PFSK-1 (cell line): Measurements from ENCODE around the gene USP24.

ENCODE experiments used
- FOXP2 ChIP-seq: optimal IDR thresholded peaks from 2 replicates; pipeline ENCODE3; 2011; ENCODE audit warnings: borderline replicate concordance, control low read depth, inconsistent platforms; ENCODE audit not compliant: insufficient read depth; ENCODE audit errors: extremely low read length, extremely low read depth
- POLR2AphosphoS5 ChIP-seq: IDR thresholded peaks from 2 replicates; pipeline ENCODE4 v1.6.1; 2012; ENCODE audit warnings: low read depth, mild to moderate bottlenecking, control low read depth, low read length, moderate library complexity
- REST ChIP-seq, 2 experiments: IDR thresholded peaks; 2 replicates each; pipeline versions ENCODE4 v1.6.1 to v1.8.0; 2011 to 2012; ENCODE audit warnings: low read depth in 2 of 2, low read length in 2 of 2, control low read depth in 1 of 2, inconsistent platforms in 1 of 2, mild to moderate bottlenecking in 1 of 2, moderate library complexity in 1 of 2; ENCODE audit not compliant: insufficient read depth in 1 of 2
- SIN3A ChIP-seq: IDR thresholded peaks from 2 replicates; pipeline ENCODE4 v1.6.1; 2012; ENCODE audit warnings: mild to moderate bottlenecking, low read length, moderate library complexity, borderline replicate concordance; ENCODE audit not compliant: insufficient read depth
- TAF1 ChIP-seq: IDR thresholded peaks from 2 replicates; pipeline ENCODE4 v1.6.1; 2012; ENCODE audit warnings: low read length, control low read depth, borderline replicate concordance; ENCODE audit not compliant: insufficient read depth

USP24 gene

GRCh38 chr1:55051621-55052020 is 163.5 kb downstream of the USP24 start:
- no peak for TF ChIP-seq FOXP2
- TF ChIP-seq REST (IDR thresholded peaks at IDR 0.05; ENCODE audit: insufficient read depth in 1 of 2, low read depth in 2 of 2, low read length in 2 of 2), result no peak

- TF ChIP-seq SIN3A (no peak), TAF1 (no peak), POLR2AphosphoS5 (no peak), REST (IDR thresholded peaks at IDR 0.05; ENCODE audit: insufficient read depth in 1 of 2, low read depth in 2 of 2, low read length in 2 of 2) (no peak), FOXP2 (no peak)
Observed at GRCh38 chr1:55051169-55051568, 164.0 kb downstream of the USP24 start.

GRCh38 chr1:55050283-55050682 is 164.9 kb downstream of the USP24 start:
- TF ChIP-seq TAF1 (no peak), FOXP2 (no peak), POLR2AphosphoS5 (no peak), REST (IDR thresholded peaks at IDR 0.05; ENCODE audit: insufficient read depth in 1 of 2, low read depth in 2 of 2, low read length in 2 of 2) (no peak)

GRCh38 chr1:55049914-55050278 is 165.3 kb downstream of the USP24 start:
- TF ChIP-seq REST (IDR thresholded peaks at IDR 0.05; ENCODE audit: insufficient read depth in 1 of 2, low read depth in 2 of 2, low read length in 2 of 2) (no peak), POLR2AphosphoS5 (no peak), TAF1 (no peak), FOXP2 (no peak), SIN3A (no peak)

- TF ChIP-seq TAF1, result no peak
- TF ChIP-seq SIN3A, result no peak
Observed at GRCh38 chr1:55049271-55049913, 165.8 kb downstream of the USP24 start.
